Left hindlimb (tissue), 1 donor: ENCODE measurements around the gene C1R.
"Not testable (repeated sequence)": the region's sequence is repeated elsewhere in the genome, so short reads cannot be mapped to it uniquely, and the experiment has no call there.

Source experiments
- DNase-seq: peaks from one replicate; pipeline ENCODE4 v3.0.0-alpha.2; 2018

Gene C1R

GRCh38 chr12:7118881-7119280 is 26.6 kb upstream of the C1R start:
- no peak for DNase-seq

- DNase-seq: no peak
Observed at GRCh38 chr12:7117670-7118069, 25.4 kb upstream of the C1R start.

- no peak for DNase-seq
Observed at GRCh38 chr12:7116916-7117315, 24.7 kb upstream of the C1R start.

GRCh38 chr12:7116196-7116595 is 24.0 kb upstream of the C1R start:
- no peak for DNase-seq

GRCh38 chr12:7114851-7115250 is 22.6 kb upstream of the C1R start:
- no peak for DNase-seq

- no peak for DNase-seq
Observed at GRCh38 chr12:7114008-7114407, 21.8 kb upstream of the C1R start.

- no peak for DNase-seq
Observed at GRCh38 chr12:7113389-7113871, 21.2 kb upstream of the C1R start.

GRCh38 chr12:7112041-7112440 is 19.8 kb upstream of the C1R start:
- DNase-seq: peak; percentile 74

- no peak for DNase-seq
Observed at GRCh38 chr12:7110661-7111060, 18.4 kb upstream of the C1R start.

- DNase-seq: no peak
Observed at GRCh38 chr12:7109572-7109920, 17.3 kb upstream of the C1R start.

GRCh38 chr12:7108796-7109571 is 16.7 kb upstream of the C1R start, which contains the start of gene C1RL:
C1RL (minus strand) TSS chr12:7109214; CDS start chr12:7109180, 34 bp downstream.
- peak; percentile 91 for DNase-seq

GRCh38 chr12:7108003-7108795 is 16.0 kb upstream of the C1R start:
- peak; percentile 81 for DNase-seq

- no peak for DNase-seq
Observed at GRCh38 chr12:7107636-7108002, 15.4 kb upstream of the C1R start.

- DNase-seq: not testable (repeated sequence)
Observed at GRCh38 chr12:7107181-7107580, 14.9 kb upstream of the C1R start.

GRCh38 chr12:7106082-7106481 is 13.8 kb upstream of the C1R start:
- no peak for DNase-seq

- no peak for DNase-seq
Observed at GRCh38 chr12:7103837-7104584, 11.8 kb upstream of the C1R start.

- DNase-seq: no peak
Observed at GRCh38 chr12:7102582-7102981, 10.3 kb upstream of the C1R start.

GRCh38 chr12:7101694-7102131 is 9.5 kb upstream of the C1R start:
- no peak for DNase-seq

- DNase-seq: no peak
Observed at GRCh38 chr12:7101047-7101693, 8.9 kb upstream of the C1R start.

GRCh38 chr12:7100239-7100638 is 8.0 kb upstream of the C1R start:
- DNase-seq: no peak

- no peak for DNase-seq
Observed at GRCh38 chr12:7099290-7099996, 7.2 kb upstream of the C1R start.

GRCh38 chr12:7096979-7097378 is 4.7 kb upstream of the C1R start:
- no peak for DNase-seq
